Activated CD8-positive, alpha-beta memory T cell treated with anti-CD3 and anti-CD28 coated beads, Interleukin-2, amount 50 U/mL, for 1 hour (primary cell): ENCODE measurements around the gene GAGE2A.
"Not testable (repeated sequence)": the region's sequence is repeated elsewhere in the genome, so short reads cannot be mapped to it uniquely, and the experiment has no call there.

Experiments used
- DNase-seq: peaks from one replicate; pipeline ENCODE4 v3.0.0-alpha.2; 2020; ENCODE audit errors: extremely low read depth

The GAGE2A gene, protein sequence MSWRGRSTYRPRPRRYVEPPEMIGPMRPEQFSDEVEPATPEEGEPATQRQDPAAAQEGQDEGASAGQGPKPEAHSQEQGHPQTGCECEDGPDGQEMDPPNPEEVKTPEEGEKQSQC

DNA sequence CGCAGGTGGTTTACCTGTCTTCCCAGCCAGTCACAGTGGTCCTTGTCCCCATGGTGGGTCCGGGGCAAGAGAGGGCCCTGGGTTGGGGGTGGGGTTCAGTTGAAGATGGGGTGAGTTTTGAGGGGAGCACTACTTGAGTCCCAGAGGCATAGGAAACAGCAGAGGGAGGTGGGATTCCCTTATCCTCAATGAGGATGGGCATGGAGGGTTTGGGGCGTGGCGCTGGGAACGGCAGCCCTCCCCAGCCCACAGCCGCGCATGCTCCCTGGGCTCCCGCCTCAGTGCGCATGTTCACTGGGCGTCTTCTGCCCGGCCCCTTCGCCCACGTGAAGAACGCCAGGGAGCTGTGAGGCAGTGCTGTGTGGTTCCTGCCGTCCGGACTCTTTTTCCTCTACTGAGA is at the start of gene GAGE2A:
GAGE2A (plus strand) TSS at position 301 of the 400 bp plus-strand sequence. CDS start 1,155 bp downstream, outside the sequence.
- DNase-seq: not testable (repeated sequence)

DNA sequence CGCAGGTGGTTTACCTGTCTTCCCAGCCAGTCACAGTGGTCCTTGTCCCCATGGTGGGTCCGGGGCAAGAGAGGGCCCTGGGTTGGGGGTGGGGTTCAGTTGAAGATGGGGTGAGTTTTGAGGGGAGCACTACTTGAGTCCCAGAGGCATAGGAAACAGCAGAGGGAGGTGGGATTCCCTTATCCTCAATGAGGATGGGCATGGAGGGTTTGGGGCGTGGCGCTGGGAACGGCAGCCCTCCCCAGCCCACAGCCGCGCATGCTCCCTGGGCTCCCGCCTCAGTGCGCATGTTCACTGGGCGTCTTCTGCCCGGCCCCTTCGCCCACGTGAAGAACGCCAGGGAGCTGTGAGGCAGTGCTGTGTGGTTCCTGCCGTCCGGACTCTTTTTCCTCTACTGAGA is 47.9 kb upstream of the GAGE2A start, which contains the start of gene GAGE12D:
GAGE12D (plus strand) TSS at position 301 of the 400 bp plus-strand sequence. CDS start 1,155 bp downstream, outside the sequence.
- DNase-seq: not testable (repeated sequence)

DNA sequence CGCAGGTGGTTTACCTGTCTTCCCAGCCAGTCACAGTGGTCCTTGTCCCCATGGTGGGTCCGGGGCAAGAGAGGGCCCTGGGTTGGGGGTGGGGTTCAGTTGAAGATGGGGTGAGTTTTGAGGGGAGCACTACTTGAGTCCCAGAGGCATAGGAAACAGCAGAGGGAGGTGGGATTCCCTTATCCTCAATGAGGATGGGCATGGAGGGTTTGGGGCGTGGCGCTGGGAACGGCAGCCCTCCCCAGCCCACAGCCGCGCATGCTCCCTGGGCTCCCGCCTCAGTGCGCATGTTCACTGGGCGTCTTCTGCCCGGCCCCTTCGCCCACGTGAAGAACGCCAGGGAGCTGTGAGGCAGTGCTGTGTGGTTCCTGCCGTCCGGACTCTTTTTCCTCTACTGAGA is 38.3 kb upstream of the GAGE2A start, which contains the start of gene GAGE12E:
GAGE12E (plus strand) TSS at position 301 of the 400 bp plus-strand sequence. CDS start 1,155 bp downstream, outside the sequence.
- not testable (repeated sequence) for DNase-seq

DNA sequence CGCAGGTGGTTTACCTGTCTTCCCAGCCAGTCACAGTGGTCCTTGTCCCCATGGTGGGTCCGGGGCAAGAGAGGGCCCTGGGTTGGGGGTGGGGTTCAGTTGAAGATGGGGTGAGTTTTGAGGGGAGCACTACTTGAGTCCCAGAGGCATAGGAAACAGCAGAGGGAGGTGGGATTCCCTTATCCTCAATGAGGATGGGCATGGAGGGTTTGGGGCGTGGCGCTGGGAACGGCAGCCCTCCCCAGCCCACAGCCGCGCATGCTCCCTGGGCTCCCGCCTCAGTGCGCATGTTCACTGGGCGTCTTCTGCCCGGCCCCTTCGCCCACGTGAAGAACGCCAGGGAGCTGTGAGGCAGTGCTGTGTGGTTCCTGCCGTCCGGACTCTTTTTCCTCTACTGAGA is 28.8 kb upstream of the GAGE2A start, which contains the start of gene GAGE12F:
GAGE12F (plus strand) TSS at position 301 of the 400 bp plus-strand sequence. CDS start 1,155 bp downstream, outside the sequence.
- not testable (repeated sequence) for DNase-seq

DNA sequence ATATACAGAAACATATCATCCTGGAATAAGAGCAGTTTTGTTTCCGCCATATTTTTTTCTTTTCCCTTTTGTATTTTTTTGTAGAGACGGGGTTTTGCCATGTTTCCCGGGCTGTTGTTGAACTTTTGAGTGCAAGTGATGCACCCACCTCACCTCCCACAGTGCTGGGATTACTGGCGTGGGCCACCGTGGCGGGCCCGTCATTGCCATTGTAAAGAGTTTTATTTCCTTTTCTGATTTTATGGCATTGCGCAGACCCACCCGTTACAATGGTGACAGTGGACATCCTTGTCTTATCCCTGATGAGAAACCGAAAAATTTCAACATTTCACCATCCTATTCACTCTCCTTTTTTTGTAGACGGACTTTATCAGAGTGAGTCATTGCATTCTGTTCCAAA is 20.6 kb upstream of the GAGE2A start:
- DNase-seq: not testable (repeated sequence)

DNA sequence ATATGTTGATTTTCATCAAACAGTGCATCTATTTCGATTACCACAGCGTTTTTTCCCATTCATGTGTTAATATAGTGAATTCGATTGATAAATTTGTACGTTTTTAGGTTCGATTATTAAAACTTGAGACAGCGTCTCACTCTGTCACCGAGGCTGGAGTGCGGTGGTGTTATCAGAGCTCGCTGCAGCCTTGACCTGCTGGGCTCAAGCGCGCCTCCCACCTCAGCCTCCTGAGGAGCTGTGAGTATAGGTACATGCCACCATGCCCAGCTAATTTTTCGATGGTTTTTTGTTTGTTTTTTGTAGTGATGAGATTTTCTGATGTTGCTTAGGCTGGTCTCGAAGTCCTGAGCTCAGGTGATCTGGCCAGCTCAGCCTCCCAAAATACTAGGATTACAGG is 20.1 kb upstream of the GAGE2A start:
- not testable (repeated sequence) for DNase-seq

DNA sequence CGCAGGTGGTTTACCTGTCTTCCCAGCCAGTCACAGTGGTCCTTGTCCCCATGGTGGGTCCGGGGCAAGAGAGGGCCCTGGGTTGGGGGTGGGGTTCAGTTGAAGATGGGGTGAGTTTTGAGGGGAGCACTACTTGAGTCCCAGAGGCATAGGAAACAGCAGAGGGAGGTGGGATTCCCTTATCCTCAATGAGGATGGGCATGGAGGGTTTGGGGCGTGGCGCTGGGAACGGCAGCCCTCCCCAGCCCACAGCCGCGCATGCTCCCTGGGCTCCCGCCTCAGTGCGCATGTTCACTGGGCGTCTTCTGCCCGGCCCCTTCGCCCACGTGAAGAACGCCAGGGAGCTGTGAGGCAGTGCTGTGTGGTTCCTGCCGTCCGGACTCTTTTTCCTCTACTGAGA is 19.2 kb upstream of the GAGE2A start, which contains the start of gene GAGE12G:
GAGE12G (plus strand) TSS at position 301 of the 400 bp plus-strand sequence. CDS start 1,155 bp downstream, outside the sequence.
- DNase-seq: not testable (repeated sequence)

DNA sequence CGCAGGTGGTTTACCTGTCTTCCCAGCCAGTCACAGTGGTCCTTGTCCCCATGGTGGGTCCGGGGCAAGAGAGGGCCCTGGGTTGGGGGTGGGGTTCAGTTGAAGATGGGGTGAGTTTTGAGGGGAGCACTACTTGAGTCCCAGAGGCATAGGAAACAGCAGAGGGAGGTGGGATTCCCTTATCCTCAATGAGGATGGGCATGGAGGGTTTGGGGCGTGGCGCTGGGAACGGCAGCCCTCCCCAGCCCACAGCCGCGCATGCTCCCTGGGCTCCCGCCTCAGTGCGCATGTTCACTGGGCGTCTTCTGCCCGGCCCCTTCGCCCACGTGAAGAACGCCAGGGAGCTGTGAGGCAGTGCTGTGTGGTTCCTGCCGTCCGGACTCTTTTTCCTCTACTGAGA is 9.6 kb upstream of the GAGE2A start, which contains the start of gene GAGE12H:
GAGE12H (plus strand) TSS at position 301 of the 400 bp plus-strand sequence. CDS start 1,155 bp downstream, outside the sequence.
- DNase-seq: not testable (repeated sequence)

DNA sequence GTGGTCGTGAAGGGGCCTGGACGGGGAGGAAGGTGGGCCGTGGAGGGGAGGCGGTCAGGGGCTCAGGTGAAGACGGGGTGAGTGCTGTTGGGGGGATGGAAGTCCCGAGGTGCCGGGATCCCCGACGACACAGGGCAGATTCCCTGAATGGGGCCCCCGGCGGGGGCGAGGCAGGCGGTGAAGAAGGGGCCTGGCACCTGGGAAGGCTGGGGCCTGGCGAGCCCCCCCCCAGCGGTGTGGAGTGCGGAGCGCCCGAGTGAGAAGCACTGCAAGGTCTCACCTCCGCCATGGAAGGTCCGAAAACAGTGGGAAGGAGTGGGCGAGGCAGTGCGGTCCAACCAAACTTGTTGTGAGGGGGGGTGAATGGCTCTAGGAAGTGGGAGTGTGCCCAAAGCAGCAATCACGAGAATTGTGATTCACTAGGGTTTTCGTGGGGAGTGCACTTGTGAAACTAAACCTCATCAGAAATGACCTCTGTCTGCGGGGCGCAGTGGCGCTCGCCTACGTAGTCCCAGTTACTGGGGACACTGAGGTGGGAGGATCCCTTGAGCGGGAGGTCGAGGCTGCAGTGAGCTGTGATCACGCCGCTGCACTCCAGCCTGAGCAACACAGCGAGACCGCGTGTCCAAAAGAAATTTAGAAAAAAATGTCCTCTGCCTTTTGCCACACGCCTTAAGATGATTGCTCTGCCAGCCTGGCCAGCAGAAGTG is 628 bp downstream of the GAGE2A start:
- not testable (repeated sequence) for DNase-seq

DNA sequence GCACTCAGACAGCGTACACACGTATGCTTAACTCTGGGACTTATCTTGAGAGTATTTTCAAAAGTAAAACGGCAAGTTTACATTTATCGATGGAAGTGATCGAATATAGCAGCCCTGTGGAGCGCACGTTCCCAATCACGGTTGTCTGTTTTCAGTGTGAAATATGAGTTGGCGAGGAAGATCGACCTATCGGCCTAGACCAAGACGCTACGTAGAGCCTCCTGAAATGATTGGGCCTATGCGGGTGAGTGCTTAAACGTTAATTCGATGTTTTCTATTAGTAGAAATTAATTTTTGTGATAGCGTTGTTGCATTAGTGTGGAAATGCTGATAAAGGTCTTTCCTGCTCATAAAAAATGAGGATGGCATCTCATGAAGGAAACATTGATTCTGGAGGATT is 1.2 kb downstream of the GAGE2A start:
- not testable (repeated sequence) for DNase-seq

DNA sequence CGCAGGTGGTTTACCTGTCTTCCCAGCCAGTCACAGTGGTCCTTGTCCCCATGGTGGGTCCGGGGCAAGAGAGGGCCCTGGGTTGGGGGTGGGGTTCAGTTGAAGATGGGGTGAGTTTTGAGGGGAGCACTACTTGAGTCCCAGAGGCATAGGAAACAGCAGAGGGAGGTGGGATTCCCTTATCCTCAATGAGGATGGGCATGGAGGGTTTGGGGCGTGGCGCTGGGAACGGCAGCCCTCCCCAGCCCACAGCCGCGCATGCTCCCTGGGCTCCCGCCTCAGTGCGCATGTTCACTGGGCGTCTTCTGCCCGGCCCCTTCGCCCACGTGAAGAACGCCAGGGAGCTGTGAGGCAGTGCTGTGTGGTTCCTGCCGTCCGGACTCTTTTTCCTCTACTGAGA is 9.4 kb downstream of the GAGE2A start, which contains the start of gene GAGE1:
GAGE1 (plus strand) TSS at position 301 of the 400 bp plus-strand sequence. CDS start 1,155 bp downstream, outside the sequence.
- DNase-seq: not testable (repeated sequence)

DNA sequence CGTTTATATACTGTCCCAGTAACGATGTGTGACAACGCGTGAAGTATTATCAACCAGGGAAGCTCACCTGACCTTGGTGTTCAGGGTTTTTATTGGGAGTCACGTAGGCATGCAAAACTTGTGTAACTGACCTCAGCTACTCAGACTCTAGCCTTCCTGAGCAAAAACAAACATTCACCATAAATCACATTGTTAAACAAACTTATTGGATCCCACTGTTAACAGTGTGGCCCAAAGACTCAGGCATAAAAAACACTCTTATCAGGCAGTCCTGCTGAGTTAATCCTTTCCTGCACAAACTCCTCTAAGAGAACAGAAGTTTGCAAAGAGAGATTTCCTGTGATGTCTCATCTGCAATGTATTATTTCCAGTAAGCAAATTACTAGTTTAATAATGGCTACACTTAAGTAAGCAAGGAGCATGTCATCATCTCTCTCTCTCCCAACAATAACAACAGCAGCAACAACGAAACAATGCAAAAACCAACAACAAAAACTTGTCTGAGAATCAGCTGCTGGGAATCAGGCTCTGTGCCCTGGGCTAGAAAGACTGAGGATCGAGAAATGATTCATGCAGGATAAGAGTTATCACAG is 21.5 kb downstream of the GAGE2A start:
- DNase-seq: no peak

DNA sequence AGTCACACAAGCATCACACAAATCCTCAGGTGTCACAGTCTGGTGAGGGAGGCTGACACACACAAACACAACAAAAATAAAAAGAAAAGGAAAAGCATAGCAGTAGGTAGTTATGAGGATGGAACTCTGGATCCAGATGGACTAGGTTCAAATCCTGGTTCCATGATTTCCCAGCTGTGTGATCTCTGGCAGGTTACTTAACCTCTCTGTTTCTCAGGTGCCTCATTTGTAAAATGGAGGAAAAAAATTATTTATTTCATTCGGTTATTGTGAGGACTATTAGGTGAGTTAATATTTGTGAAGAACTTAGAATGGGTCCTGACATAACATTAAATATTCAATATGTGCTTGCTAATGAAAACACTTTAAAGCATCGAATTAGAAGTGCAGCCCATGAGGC is 29.3 kb downstream of the GAGE2A start:
- no peak for DNase-seq

DNA sequence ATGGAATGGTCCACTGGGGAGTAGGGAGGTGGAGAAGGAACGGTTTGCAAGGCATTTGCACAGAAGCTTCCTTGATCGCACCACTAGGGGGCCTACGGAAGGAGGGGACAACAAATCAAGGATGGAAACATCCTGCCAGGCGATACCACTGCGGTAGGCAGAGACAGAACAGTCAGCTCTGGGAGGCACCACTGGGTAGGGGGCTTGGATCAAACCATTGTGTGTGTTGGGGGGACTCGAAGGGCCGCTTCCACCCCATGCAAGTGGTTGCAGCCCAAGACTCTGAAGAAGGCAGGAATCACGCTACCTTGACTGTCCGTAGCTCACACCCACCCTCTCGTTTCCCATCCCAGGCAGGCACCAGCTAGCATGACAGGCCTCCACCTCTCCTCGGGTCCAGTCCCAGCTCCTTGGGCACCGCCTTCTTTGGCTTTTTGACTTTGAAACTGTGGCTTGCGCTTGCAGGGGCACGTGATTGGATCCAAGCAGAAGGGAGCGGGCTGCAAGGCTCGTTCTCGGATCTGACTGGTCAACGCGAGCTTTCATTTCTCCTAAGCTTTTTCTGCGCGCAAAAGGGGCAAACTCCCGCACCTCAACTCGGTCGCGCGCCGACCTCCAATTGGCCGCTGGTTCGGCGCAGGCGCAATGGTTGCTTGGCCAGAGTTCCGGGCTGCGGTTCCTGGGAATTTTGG is 37.9 kb downstream of the GAGE2A start:
- no peak for DNase-seq

DNA sequence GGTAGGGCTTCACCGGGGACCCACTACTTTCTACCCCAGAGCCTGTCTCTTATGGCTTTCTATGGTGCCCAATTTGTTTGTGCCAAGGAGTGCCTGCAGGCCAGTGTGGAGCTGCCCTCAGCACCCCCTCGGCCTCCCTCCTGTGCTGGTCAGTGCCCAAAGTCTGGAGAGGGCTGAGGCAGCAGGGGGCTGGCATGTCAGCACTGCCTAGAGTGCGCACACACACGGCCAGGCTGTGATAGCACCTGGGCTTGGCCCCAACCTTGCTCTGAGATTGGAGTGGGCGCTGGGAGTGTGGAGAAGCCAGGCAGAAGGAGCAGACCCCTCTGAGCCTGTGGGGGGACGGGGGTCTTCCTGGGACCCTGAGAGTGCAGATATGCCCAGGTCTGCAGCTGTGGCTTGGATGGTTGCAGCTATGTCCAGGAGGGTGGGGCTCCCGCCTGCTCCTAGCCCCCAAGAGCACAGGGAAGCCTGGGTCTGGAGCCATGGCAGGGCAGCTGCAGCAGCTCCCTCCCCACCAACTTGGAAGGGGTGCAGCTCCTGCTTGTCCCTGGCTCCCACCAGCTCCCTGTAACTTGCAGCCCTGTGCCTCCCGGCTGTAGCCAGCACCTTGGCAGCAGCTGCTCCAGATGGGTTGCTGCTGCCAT is 55.8 kb downstream of the GAGE2A start:
- no peak for DNase-seq
